AG10803 (cell line): ENCODE data around the gene CDHR2.

Experiments used
- DNase-seq: peaks from one replicate; pipeline ENCODE4 v3.0.0; 2010; ENCODE audit warnings: low read depth
- H3K4me3 ChIP-seq: 2 replicates; pipeline ENCODE4 v1.5.1; 2011; ENCODE audit warnings: mild to moderate bottlenecking, low read length, control low read depth
- CTCF ChIP-seq: conservative IDR thresholded peaks from 2 replicates; pipeline ENCODE4 v1.5.1; 2011; ENCODE audit warnings: mild to moderate bottlenecking, low read length, control low read depth, inconsistent platforms

Gene CDHR2

GRCh38 chr5:176540956-176541337, 8.2 kb upstream of the CDHR2 start:
- DNase-seq, result no peak
- TF ChIP-seq CTCF, result no peak
- H3K4me3 ChIP-seq, result no peak overlapping the region

- no peak for TF ChIP-seq CTCF
- no peak overlapping the region for H3K4me3 ChIP-seq
- DNase-seq, result no peak
Measured at GRCh38 chr5:176541338-176542134, 7.6 kb upstream of the CDHR2 start.

GRCh38 chr5:176542135-176542595, 7.0 kb upstream of the CDHR2 start:
- DNase-seq, result no peak
- TF ChIP-seq CTCF, result no peak
- H3K4me3 ChIP-seq, result peak overlapping the region; percentile 57

- TF ChIP-seq CTCF, result no peak
- H3K4me3 ChIP-seq, result peak overlapping the region; percentile 67
- DNase-seq, result no peak
Measured at GRCh38 chr5:176542596-176543427, 6.3 kb upstream of the CDHR2 start.

GRCh38 chr5:176543428-176544182, 5.5 kb upstream of the CDHR2 start:
- DNase-seq, result peak; percentile 25
- peak overlapping the region; percentile 67 for H3K4me3 ChIP-seq
- TF ChIP-seq CTCF, result no peak

- DNase-seq, result no peak
- no peak for TF ChIP-seq CTCF
- H3K4me3 ChIP-seq, result no peak overlapping the region
Measured at GRCh38 chr5:176545388-176545736, 3.8 kb upstream of the CDHR2 start.
